ENCODE measurements around the gene CACNA2D4. TPM values are rescaled to one million over a fixed set of nuclear protein-coding genes. Genes with fewer than 3 reads are reported as not detected.
A peak's percentile ranks its signal among the peaks of the same experiment; 100 is the strongest.

CACNA2D4 gene
- total and polyA plus RNA-seq, 7 donors = 2.8 to 5.8 (median 3.6) TPM

GRCh38 chr12:1811281-1811947 is 107.0 kb downstream of the CACNA2D4 start:
- Histone ChIP-seq H3K27ac (peak overlapping the region in 2 of 4 donors; percentile 25 to 60), H3K4me1 (peaks cover 0 to 6% (median 0%) of the 10 kb centered on the region in 4 donors), H3K9me3 (no peaks in the 10 kb centered on the region), H3K36me3 (no peaks in the 10 kb centered on the region), H3K4me3 (no peak overlapping the region), H3K27me3 (no peaks in the 10 kb centered on the region)
- 71 to 75% methylated on average over 27 of the region's 27 CpGs for WGBS, 2 donors
- no peak for DNase-seq
- TF ChIP-seq POLR2AphosphoS5 (IDR thresholded peaks at IDR 0.05) (no peak), EP300 (IDR thresholded peaks at IDR 0.05) (no peak), POLR2A (IDR thresholded peaks at IDR 0.05) (no peak)
- TF ChIP-seq, protein P1, sequence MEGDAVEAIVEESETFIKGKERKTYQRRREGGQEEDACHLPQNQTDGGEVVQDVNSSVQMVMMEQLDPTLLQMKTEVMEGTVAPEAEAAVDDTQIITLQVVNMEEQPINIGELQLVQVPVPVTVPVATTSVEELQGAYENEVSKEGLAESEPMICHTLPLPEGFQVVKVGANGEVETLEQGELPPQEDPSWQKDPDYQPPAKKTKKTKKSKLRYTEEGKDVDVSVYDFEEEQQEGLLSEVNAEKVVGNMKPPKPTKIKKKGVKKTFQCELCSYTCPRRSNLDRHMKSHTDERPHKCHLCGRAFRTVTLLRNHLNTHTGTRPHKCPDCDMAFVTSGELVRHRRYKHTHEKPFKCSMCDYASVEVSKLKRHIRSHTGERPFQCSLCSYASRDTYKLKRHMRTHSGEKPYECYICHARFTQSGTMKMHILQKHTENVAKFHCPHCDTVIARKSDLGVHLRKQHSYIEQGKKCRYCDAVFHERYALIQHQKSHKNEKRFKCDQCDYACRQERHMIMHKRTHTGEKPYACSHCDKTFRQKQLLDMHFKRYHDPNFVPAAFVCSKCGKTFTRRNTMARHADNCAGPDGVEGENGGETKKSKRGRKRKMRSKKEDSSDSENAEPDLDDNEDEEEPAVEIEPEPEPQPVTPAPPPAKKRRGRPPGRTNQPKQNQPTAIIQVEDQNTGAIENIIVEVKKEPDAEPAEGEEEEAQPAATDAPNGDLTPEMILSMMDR (IDR thresholded peaks at IDR 0.05) = no peak
- intact Hi-C loops (cut with DNase I) = no loop called here

DNA sequence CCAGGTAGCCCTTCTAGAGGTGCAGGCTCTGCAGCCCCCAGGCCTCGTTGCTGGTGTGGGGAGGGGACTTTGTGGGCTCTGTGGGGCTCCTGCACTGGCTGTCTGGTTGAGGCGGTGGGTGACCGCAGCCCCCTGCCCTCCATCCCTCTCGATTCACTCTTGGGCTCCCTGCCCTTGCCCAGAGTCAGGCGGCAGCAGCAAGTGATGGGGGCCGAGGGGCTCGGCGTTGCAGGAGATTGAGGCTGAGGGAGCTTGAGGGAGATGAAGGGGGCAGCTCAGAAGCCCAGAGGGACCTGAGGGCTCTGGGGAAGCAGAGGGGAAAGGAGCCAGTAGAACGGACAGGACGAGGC is 107.5 kb downstream of the CACNA2D4 start:
- H3K36me3 ChIP-seq = no peaks in the 10 kb centered on the region
- H3K27me3 ChIP-seq = no peaks in the 10 kb centered on the region
- TF ChIP-seq POLR2A (IDR thresholded peaks at IDR 0.05) = no peak
- TF ChIP-seq, protein P1 (IDR thresholded peaks at IDR 0.05) = no peak
- no peak for TF ChIP-seq EP300 (IDR thresholded peaks at IDR 0.05)
- no peak for TF ChIP-seq POLR2AphosphoS5 (IDR thresholded peaks at IDR 0.05)
- no peak overlapping the region for H3K4me3 ChIP-seq
- 90 to 91% methylated on average over 10 of the region's 10 CpGs for WGBS, 2 donors
- DNase-seq = no peak
- no peaks in the 10 kb centered on the region for H3K9me3 ChIP-seq
- intact Hi-C loops (cut with DNase I) = no loop called here
- no peak overlapping the region for H3K27ac ChIP-seq
- peaks cover 0 to 6% (median 0%) of the 10 kb centered on the region in 4 donors for H3K4me1 ChIP-seq

- Histone ChIP-seq H3K27me3 (no peaks in the 10 kb centered on the region), H3K9me3 (no peaks in the 10 kb centered on the region), H3K27ac (no peak overlapping the region), H3K4me1 (peaks cover 0 to 6% (median 0%) of the 10 kb centered on the region in 4 donors), H3K36me3 (no peaks in the 10 kb centered on the region), H3K4me3 (no peak overlapping the region)
- TF ChIP-seq POLR2A (IDR thresholded peaks at IDR 0.05) (no peak), POLR2AphosphoS5 (IDR thresholded peaks at IDR 0.05) (no peak), EP300 (IDR thresholded peaks at IDR 0.05) (no peak)
- TF ChIP-seq, protein P1 (IDR thresholded peaks at IDR 0.05) = no peak
- intact Hi-C loops (cut with DNase I) = no loop called here
- WGBS, 2 donors = 90 to 91% methylated on average over 21 of the region's 21 CpGs
- DNase-seq = no peak
Measured at GRCh38 chr12:1810201-1810930, 108.1 kb downstream of the CACNA2D4 start.

GRCh38 chr12:1809591-1810190 is 108.8 kb downstream of the CACNA2D4 start:
- Histone ChIP-seq H3K4me3 (no peak overlapping the region), H3K27me3 (no peaks in the 10 kb centered on the region), H3K36me3 (no peaks in the 10 kb centered on the region), H3K9me3 (no peaks in the 10 kb centered on the region), H3K4me1 (peaks cover 0 to 8% (median 2%) of the 10 kb centered on the region in 4 donors), H3K27ac (peak overlapping the region in 1 of 4 donors; percentile 10)
- no peak for DNase-seq
- intact Hi-C loops (cut with DNase I) = no loop called here
- 90 to 93% methylated on average over 13 of the region's 13 CpGs for WGBS, 2 donors
- no peak for TF ChIP-seq POLR2AphosphoS5 (IDR thresholded peaks at IDR 0.05)
- no peak for TF ChIP-seq EP300 (IDR thresholded peaks at IDR 0.05)
- TF ChIP-seq, protein P1 (IDR thresholded peaks at IDR 0.05) = no peak
- TF ChIP-seq POLR2A (IDR thresholded peaks at IDR 0.05) = no peak

Data from sigmoid colon (tissue), 7 donors.